Measurements from ENCODE around the gene PHTF2. TPM values are rescaled to one million over a fixed set of nuclear protein-coding genes. Genes with fewer than 3 reads are reported as not detected.

Gene PHTF2
- total and polyA plus RNA-seq, 11 donors: 9.6 to 47.2 (median 24.2) TPM

DNA sequence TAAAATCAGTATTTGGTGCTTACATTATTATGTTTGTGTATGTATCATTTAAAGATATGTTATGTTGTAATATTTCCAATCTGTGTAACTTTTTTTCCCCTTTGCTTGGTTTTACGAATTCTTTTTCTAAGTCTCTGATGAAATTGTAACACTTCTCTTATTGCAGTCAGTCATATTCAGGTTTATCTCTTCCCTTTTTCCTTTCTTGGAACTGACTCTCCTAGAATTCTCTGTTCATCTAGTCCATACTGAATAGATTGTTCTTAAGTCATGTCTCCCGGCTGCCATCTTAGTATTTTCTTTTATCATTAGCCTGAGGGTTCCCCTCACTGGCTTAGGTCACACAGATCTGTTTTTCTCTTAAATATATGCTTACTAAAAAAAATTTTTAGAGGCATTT is 44.6 kb downstream of the PHTF2 start:
- TF ChIP-seq, protein P1, sequence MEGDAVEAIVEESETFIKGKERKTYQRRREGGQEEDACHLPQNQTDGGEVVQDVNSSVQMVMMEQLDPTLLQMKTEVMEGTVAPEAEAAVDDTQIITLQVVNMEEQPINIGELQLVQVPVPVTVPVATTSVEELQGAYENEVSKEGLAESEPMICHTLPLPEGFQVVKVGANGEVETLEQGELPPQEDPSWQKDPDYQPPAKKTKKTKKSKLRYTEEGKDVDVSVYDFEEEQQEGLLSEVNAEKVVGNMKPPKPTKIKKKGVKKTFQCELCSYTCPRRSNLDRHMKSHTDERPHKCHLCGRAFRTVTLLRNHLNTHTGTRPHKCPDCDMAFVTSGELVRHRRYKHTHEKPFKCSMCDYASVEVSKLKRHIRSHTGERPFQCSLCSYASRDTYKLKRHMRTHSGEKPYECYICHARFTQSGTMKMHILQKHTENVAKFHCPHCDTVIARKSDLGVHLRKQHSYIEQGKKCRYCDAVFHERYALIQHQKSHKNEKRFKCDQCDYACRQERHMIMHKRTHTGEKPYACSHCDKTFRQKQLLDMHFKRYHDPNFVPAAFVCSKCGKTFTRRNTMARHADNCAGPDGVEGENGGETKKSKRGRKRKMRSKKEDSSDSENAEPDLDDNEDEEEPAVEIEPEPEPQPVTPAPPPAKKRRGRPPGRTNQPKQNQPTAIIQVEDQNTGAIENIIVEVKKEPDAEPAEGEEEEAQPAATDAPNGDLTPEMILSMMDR (IDR thresholded peaks at IDR 0.05): no peak
- no peak for TF ChIP-seq POLR2A (IDR thresholded peaks at IDR 0.05)
- Histone ChIP-seq H3K9me3 (no peaks in the 10 kb centered on the region), H3K36me3 (no peaks in the 10 kb centered on the region), H3K4me3 (no peak overlapping the region), H3K4me1 (peaks cover 0 to 17% (median 2%) of the 10 kb centered on the region in 12 donors), H3K27me3 (no peaks in the 10 kb centered on the region), H3K27ac (no peak overlapping the region)
- DNase-seq (no peak), ATAC-seq (no peak)
- intact Hi-C loops (cut with DNase I): no loop called here
- WGBS, 4 donors: 89 to 94% (median 93%) methylated on average over 2 of the region's 2 CpGs

DNA sequence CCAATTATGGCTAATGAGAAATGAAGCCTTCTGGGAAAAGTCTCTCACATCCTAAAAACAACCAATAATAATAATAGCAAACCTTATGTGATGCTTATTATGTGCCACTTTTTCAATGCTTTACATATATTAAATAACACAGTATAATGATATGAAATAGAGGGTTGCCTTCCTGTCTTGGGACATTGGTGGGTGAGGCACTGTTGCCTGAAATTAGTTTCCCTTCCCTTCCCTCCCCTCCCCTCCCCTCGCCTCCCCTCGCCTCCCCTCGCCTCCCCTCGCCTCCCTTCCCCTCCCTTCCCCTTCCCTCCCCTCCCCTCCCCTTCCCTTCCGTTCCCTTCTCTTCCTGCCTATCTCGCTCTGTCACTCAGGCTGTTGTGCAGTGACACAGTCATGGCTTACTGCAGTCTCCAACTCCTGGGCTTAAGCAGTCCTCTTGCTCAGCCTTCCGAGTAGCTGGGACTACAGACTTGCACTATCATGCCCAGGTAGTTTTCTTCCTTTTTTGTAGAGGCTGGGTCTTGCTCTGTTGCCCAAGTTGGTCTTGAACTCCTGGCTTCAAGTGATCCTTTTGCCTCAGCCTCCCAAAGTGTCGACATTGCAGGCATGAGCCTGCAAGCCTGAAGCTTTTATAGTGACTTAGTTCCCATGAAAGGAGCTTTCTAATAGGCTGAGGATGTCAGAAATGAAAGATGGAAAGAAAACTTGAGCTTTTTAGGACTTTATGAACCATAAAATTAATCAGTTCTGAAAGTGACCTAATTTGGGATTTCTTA is 47.9 kb downstream of the PHTF2 start:
- peaks cover 0 to 3% (median 0%) of the 10 kb centered on the region in 9 donors for H3K36me3 ChIP-seq
- intact Hi-C loops (cut with DNase I): no loop called here
- no peak for TF ChIP-seq POLR2A (IDR thresholded peaks at IDR 0.05)
- TF ChIP-seq, protein P1 (IDR thresholded peaks at IDR 0.05): no peak
- H3K9me3 ChIP-seq: no peaks in the 10 kb centered on the region
- no peaks in the 10 kb centered on the region for H3K4me1 ChIP-seq
- DNase-seq: no peak
- 72 to 75% (median 73%) methylated on average over 6 to 8 of the region's 8 CpGs for WGBS, 4 donors
- H3K4me3 ChIP-seq: no peak overlapping the region
- no peak overlapping the region for H3K27ac ChIP-seq
- no peaks in the 10 kb centered on the region for H3K27me3 ChIP-seq
- ATAC-seq: no peak

DNA sequence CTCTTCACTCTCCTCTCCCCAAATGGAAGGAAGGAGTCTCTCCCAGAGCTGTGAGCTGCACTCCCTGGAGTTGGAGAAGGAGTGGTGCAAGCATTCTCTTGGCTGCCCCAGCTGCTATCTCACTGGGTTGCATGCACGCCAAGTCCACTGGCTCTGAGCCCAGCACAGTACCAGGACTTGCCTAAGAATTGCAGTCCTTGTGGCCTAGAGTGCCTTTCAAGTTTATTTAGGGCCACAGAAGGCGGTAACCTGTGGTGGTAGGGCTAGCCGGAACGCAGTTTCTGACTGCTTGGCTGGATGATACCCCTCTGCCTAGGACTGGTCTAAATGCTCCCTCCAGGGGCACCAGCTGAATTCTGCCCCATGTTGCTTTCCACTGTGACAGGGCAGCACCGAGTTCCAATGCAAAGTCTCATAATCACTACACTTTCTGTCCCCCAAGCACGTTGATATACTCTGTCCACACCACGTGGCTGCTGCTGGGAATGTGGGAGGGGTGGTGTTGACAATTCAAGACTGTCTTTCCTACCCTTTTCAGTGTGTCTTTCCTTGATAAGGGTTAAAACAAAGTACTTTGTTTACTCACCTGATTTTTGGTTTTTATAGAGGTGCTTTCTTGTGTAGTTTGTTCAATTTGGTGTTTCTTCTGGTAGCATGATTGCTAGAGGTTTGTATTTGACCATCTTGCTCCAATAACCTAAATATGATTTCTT is 57.0 kb downstream of the PHTF2 start:
- Histone ChIP-seq H3K4me3 (no peak overlapping the region), H3K9me3 (peaks cover 0 to 12% (median 0%) of the 10 kb centered on the region in 12 donors), H3K27me3 (no peaks in the 10 kb centered on the region), H3K36me3 (no peaks in the 10 kb centered on the region), H3K27ac (peak overlapping the region in 2 of 12 donors; percentile 12), H3K4me1 (peaks cover 0 to 30% (median 0%) of the 10 kb centered on the region in 12 donors)
- no peak for TF ChIP-seq POLR2A (IDR thresholded peaks at IDR 0.05)
- TF ChIP-seq, protein P1 (IDR thresholded peaks at IDR 0.05): peak in 1 of 12 donors; percentile 22
- intact Hi-C loops (cut with DNase I): no loop called here
- WGBS, 4 donors: 53 to 63% (median 59%) methylated on average over 5 to 7 of the region's 7 CpGs
- DNase-seq (peak; percentile 15 to 87 (median 76)), ATAC-seq (peak; percentile 71 to 95 (median 88))

DNA sequence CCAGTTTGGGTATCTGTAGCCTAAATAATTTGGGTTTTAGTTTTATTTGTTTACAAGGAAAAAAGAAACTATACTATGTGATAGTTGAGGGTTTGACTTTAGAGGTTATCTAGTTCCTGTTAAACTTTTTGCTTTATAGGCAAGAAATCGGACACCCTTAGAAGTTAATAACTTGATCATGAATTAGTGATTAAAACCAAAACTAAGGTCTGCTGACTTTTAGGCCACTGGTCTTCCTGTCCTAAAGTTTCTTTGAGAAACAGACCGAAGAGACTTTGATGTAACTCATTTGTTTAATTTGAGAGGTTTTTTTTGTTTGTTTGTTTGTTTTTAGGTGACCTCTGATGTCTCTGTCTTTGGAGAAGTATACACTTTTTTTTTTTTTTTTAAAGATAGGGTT is 59.7 kb downstream of the PHTF2 start:
- H3K27me3 ChIP-seq: no peaks in the 10 kb centered on the region
- H3K36me3 ChIP-seq: no peaks in the 10 kb centered on the region
- no peak for DNase-seq
- WGBS, 4 donors: 88 to 93% (median 90%) methylated on average over 2 of the region's 2 CpGs
- H3K4me1 ChIP-seq: peaks cover 0 to 30% (median under 1%) of the 10 kb centered on the region in 12 donors
- H3K9me3 ChIP-seq: peaks cover 0 to 12% (median 0%) of the 10 kb centered on the region in 12 donors
- intact Hi-C loops (cut with DNase I): no loop called here
- H3K27ac ChIP-seq: peak overlapping the region in 1 of 12 donors; percentile 29
- no peak for ATAC-seq
- H3K4me3 ChIP-seq: no peak overlapping the region
- TF ChIP-seq, protein P1 (IDR thresholded peaks at IDR 0.05): no peak
- no peak for TF ChIP-seq POLR2A (IDR thresholded peaks at IDR 0.05)
